IMR-90 (cell line): Measurements from ENCODE around the gene NCOA5.

Experiments
- CTCF ChIP-seq: conservative IDR thresholded peaks from 2 replicates; pipeline ENCODE4 v1.5.1; 2012; ENCODE audit warnings: mild to moderate bottlenecking, low read depth, low read length, improper control_type of control experiment
- FOS ChIP-seq: fragments of 150-350 bp; IDR thresholded peaks from 2 replicates; pipeline ENCODE4 v1.6.1; 2016; ENCODE audit warnings: low read depth, low read length
- MAFK ChIP-seq: IDR thresholded peaks from 2 replicates; pipeline ENCODE4 v1.6.1; 2012; ENCODE audit warnings: low read depth, low read length, improper control_type of control experiment
- MXI1 ChIP-seq: IDR thresholded peaks from 2 replicates; pipeline ENCODE4 v1.6.1; 2012; ENCODE audit warnings: low read depth, mild to moderate bottlenecking, low read length, moderate library complexity, borderline replicate concordance
- POLR2A ChIP-seq: IDR thresholded peaks from 2 replicates; pipeline ENCODE4 v1.6.1; 2012; ENCODE audit warnings: mild to moderate bottlenecking, low read depth, low read length
- RAD21 ChIP-seq: IDR thresholded peaks from 2 replicates; pipeline ENCODE4 v1.6.1; 2012; ENCODE audit warnings: low read length, improper control_type of control experiment
- RFX5 ChIP-seq: IDR thresholded peaks from 2 replicates; pipeline ENCODE4 v1.8.0; 2012; ENCODE audit warnings: low read depth, mild to moderate bottlenecking, low read length, moderate library complexity
- SMC3 ChIP-seq: fragments of 150-350 bp; IDR thresholded peaks from 2 replicates; pipeline ENCODE4 v1.6.1; 2016; ENCODE audit warnings: low read depth, mild to moderate bottlenecking, antibody characterized with exemption, low read length, moderate library complexity

GRCh38 chr20:46062621-46063020 is 27.1 kb downstream of the NCOA5 start:
- TF ChIP-seq SMC3 (no peak), RFX5 (no peak), CTCF (no peak), MXI1 (no peak), FOS (no peak), POLR2A (no peak), RAD21 (no peak), MAFK (no peak)
